Sigmoid colon (tissue), 7 donors: ENCODE results near the gene HIVEP3. TPM values are rescaled to one million over a fixed set of nuclear protein-coding genes. Genes with fewer than 3 reads are reported as not detected.

Experiments
- DNase-seq: peaks from one replicate; pipeline ENCODE4 v3.0.0-alpha.2; 2019
- H3K27ac ChIP-seq, 4 donors: fragments of 200-600 bp; sonication (generic); one replicate each; pipeline ENCODE4 v1.5.1; 2016 to 2019; ENCODE audit warnings: mild to moderate bottlenecking in 1 of 4
- H3K27me3 ChIP-seq, 3 donors: fragments of 200-600 bp; sonication (generic); one replicate each; pipeline ENCODE4 v1.5.1; 2019; ENCODE audit warnings: mild to moderate bottlenecking in 1 of 3
- H3K36me3 ChIP-seq, 4 donors: fragments of 200-600 bp; sonication (generic); one replicate each; pipeline ENCODE4 v1.5.1; 2016 to 2019
- H3K4me1 ChIP-seq, 4 donors: fragments of 200-600 bp; sonication (generic); one replicate each; pipeline ENCODE4 v1.5.1; 2017 to 2019
- H3K4me3 ChIP-seq, 4 donors: fragments of 200-600 bp; sonication (generic); one replicate each; pipeline ENCODE4 v1.5.1; 2017 to 2019; ENCODE audit warnings: mild to moderate bottlenecking in 2 of 4, moderate library complexity in 1 of 4
- H3K9me3 ChIP-seq, 4 donors: fragments of 200-600 bp in 3 of 4; sonication (generic) in 3 of 4; one replicate each; pipeline versions ENCODE4 v1.5.1 to v1.6.1; 2013 to 2019
- EP300 ChIP-seq, 4 donors: sonication (generic); formaldehyde crosslinking; IDR thresholded peaks; one replicate each; pipeline ENCODE4 v1.6.1; 2017; ENCODE audit warnings: antibody characterized with exemption in 4 of 4
- POLR2A ChIP-seq, 2 donors: fragments of 450-650 bp; IDR thresholded peaks; one replicate each; pipeline ENCODE4 v1.6.1; 2016; ENCODE audit warnings: antibody characterized with exemption in 2 of 2, mild to moderate bottlenecking in 2 of 2, moderate library complexity in 2 of 2
- POLR2AphosphoS5 ChIP-seq, 4 donors: sonication (generic); formaldehyde crosslinking; IDR thresholded peaks; one replicate each; pipeline ENCODE4 v1.6.1; 2017; ENCODE audit warnings: antibody characterized with exemption in 4 of 4
- WGBS, 2 donors: extraction: QIAGEN DNeasy Blood & Tissue Kit; methylation state at CpG; one replicate each; pipeline ENCODE4 v1.1.7; 2013; 5-methylcytosine and 5-hydroxymethylcytosine counted together
- intact Hi-C: fragments of 100-400 bp; cut with DNase I; formaldehyde crosslinking; loops from one replicate; pipeline ENCODE4 v1.15.1; 2023
- polyA plus RNA-seq, 3 donors: library from polyadenylated mRNA; stranded (reverse); fragments of 200-250 nt; gene quantifications; one replicate each; pipeline ENCODE4 v1.2.3, GENCODE V29; 2013
- total RNA-seq, 4 donors: library from RNA; depleted of rRNA; stranded (reverse); fragments of >200 nt; gene quantifications; one replicate each; pipeline ENCODE4 v1.1.0, GENCODE V29; 2016
- TF ChIP-seq, protein P1 (sequence below), 4 experiments: fragments of 450-650 bp in 3 of 4; fragments of 200-600 bp in 1 of 4; IDR thresholded peaks; one replicate each; pipeline ENCODE4 v1.5.1; 2016 to 2019; ENCODE audit warnings: antibody characterized with exemption in 4 of 4, mild to moderate bottlenecking in 3 of 4, moderate library complexity in 2 of 4
- donor health status: healthy with polysubstance abuse.
- donor health status: Bipolar disorder and iron deficiency.
- donor health status: healthy.

Gene HIVEP3
- total and polyA plus RNA-seq, 7 donors = 1.4 to 7.8 (median 3.2) TPM

DNA sequence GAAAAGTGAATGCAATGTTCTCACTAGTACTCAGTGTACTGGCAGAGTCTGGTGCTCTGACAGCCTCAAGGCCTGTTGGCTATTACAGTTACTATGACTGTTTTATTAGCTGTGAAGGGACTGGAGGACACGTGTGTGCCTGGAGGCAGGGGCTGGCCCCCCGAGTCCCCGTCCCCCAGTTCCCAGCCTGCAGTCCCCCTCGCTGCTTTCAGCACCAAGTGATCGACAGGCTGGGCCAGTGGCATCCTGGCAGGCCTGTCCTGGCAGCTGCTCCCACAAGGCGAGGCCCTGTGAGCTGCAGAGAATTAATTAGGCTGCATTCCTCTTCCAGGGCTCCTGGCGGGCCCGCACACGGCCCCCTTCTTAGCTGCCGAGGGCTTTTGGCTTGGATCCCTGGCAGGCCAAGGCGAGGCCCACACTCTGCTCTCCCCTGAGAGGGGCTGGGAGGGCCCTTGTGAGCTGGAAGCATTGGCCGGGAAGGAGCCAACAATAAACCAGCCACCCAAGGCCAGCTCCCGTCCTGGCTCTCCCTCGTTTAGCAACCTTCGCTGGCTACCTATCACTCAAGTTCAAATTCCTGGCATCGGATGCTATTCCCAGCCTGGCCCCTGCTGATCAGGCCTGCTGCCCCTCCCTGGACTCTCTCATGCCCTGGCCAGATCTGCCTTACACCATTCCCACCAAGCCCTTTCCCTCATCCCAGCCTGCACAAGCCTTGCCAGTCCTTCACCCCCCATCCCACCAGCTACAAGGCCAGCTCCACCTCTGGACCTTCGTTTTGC is 444.0 kb downstream of the HIVEP3 start:
- WGBS, 2 donors = 32 to 63% methylated on average over 17 of the region's 17 CpGs
- TF ChIP-seq POLR2A (IDR thresholded peaks at IDR 0.05) (no peak), POLR2AphosphoS5 (IDR thresholded peaks at IDR 0.05) (peak; percentile 86 to 96 (median 93)), EP300 (IDR thresholded peaks at IDR 0.05) (peak; percentile 69 to 97 (median 92))
- TF ChIP-seq, protein P1, sequence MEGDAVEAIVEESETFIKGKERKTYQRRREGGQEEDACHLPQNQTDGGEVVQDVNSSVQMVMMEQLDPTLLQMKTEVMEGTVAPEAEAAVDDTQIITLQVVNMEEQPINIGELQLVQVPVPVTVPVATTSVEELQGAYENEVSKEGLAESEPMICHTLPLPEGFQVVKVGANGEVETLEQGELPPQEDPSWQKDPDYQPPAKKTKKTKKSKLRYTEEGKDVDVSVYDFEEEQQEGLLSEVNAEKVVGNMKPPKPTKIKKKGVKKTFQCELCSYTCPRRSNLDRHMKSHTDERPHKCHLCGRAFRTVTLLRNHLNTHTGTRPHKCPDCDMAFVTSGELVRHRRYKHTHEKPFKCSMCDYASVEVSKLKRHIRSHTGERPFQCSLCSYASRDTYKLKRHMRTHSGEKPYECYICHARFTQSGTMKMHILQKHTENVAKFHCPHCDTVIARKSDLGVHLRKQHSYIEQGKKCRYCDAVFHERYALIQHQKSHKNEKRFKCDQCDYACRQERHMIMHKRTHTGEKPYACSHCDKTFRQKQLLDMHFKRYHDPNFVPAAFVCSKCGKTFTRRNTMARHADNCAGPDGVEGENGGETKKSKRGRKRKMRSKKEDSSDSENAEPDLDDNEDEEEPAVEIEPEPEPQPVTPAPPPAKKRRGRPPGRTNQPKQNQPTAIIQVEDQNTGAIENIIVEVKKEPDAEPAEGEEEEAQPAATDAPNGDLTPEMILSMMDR (IDR thresholded peaks at IDR 0.05) = no peak
- Histone ChIP-seq H3K4me3 (no peak overlapping the region), H3K9me3 (no peaks in the 10 kb centered on the region), H3K27ac (peak overlapping the region; percentile 82 to 93 (median 86)), H3K27me3 (no peaks in the 10 kb centered on the region), H3K36me3 (no peaks in the 10 kb centered on the region), H3K4me1 (peaks cover 0 to 47% (median 44%) of the 10 kb centered on the region in 4 donors)
- peak; percentile 89 for DNase-seq
- intact Hi-C loops = no loop called here

DNA sequence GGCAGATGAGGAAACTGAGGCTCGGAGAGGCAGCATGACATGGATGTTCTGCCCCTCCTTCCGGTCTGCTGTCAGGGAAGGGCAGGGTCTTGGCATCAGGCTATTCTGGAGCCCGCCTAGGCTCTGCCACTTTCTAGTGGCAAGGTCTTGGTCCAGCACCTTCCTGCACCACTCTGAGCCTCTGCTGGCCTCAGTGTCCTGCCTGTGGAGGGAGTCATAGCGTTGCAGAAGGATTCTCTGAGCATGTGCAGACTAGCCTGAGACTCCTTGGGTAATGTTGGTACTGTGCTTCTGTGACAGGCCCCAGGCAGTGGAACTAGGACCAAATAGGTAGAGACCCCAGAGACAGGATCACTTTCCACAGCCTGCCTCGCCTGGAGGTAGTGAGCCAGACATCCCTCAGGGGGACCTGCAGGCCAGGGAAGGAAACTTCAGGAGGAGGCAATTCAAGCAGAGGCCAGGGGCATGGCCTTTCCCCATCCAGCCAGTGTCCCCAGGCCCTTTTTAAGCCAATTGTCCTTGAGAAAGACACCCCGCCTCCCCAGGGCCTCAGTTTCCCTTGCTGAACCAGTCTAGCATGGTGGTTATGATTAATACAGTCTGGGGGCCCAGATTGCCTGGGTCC is 444.9 kb downstream of the HIVEP3 start:
- Histone ChIP-seq H3K9me3 (no peaks in the 10 kb centered on the region), H3K4me3 (no peak overlapping the region), H3K4me1 (peaks cover 0 to 40% (median 36%) of the 10 kb centered on the region in 4 donors), H3K36me3 (no peaks in the 10 kb centered on the region), H3K27me3 (no peaks in the 10 kb centered on the region), H3K27ac (peak overlapping the region; percentile 82 to 93 (median 86))
- 92 to 96% methylated on average over 6 of the region's 6 CpGs for WGBS, 2 donors
- intact Hi-C loops = no loop called here
- no peak for TF ChIP-seq EP300 (IDR thresholded peaks at IDR 0.05)
- TF ChIP-seq, protein P1 (IDR thresholded peaks at IDR 0.05) = no peak
- no peak for TF ChIP-seq POLR2AphosphoS5 (IDR thresholded peaks at IDR 0.05)
- no peak for TF ChIP-seq POLR2A (IDR thresholded peaks at IDR 0.05)
- no peak for DNase-seq

DNA sequence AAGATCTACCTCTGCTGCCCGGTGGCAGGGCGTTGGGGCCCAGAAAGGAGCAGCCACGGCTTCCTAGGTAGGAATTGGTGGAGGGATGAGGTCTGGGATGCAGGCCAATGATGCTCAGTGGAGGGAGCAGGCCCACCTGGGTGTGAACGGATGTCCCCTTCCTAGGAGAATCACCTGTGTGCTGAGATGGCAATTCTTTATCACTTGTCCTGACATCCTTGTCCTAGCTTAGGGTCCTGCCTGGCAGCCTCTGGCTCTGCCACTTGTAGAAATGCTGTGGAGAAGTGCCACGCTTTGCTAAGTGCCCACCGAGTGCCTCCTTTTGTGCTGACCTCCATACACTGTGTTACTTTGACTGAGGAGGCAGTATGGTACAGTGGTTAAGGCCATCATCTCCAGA is 447.1 kb downstream of the HIVEP3 start:
- H3K36me3 ChIP-seq = no peaks in the 10 kb centered on the region
- intact Hi-C loops = no loop called here
- no peaks in the 10 kb centered on the region for H3K9me3 ChIP-seq
- WGBS, 2 donors = 87 to 88% methylated on average over 6 of the region's 6 CpGs
- H3K4me1 ChIP-seq = peaks cover 0 to 32% (median 27%) of the 10 kb centered on the region in 4 donors
- no peaks in the 10 kb centered on the region for H3K27me3 ChIP-seq
- no peak overlapping the region for H3K4me3 ChIP-seq
- TF ChIP-seq, protein P1 (IDR thresholded peaks at IDR 0.05) = no peak
- TF ChIP-seq EP300 (IDR thresholded peaks at IDR 0.05) (no peak), POLR2A (IDR thresholded peaks at IDR 0.05) (no peak), POLR2AphosphoS5 (IDR thresholded peaks at IDR 0.05) (no peak)
- no peak for DNase-seq
- no peak overlapping the region for H3K27ac ChIP-seq

DNA sequence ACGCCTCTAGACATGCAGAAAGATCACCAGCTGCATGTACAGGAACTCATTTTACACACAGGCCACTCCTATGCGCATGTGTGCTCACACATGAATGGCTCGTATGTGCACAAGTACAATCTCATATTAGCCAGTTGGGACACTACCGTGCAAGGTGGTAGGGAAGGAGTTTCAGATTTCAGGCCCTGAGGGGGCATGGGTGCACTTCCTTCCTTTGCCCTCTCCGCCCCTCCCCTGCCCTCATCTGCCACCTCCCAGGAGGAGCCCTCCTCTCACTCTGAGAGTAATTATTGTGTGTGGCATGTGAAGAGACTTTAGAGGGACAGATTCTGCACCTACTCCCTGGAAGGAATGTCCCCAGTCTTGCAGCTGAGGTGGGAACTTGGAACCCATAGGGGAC is 449.0 kb downstream of the HIVEP3 start:
- H3K27ac ChIP-seq = no peak overlapping the region
- DNase-seq = no peak
- TF ChIP-seq EP300 (IDR thresholded peaks at IDR 0.05) (no peak), POLR2AphosphoS5 (IDR thresholded peaks at IDR 0.05) (no peak), POLR2A (IDR thresholded peaks at IDR 0.05) (no peak)
- TF ChIP-seq, protein P1 (IDR thresholded peaks at IDR 0.05) = no peak
- WGBS, 2 donors = 70 to 79% methylated on average over 5 of the region's 5 CpGs
- no peak overlapping the region for H3K4me3 ChIP-seq
- H3K27me3 ChIP-seq = no peaks in the 10 kb centered on the region
- intact Hi-C loops = no loop called here
- H3K36me3 ChIP-seq = no peaks in the 10 kb centered on the region
- no peaks in the 10 kb centered on the region for H3K9me3 ChIP-seq
- peaks cover 0 to 25% (median 14%) of the 10 kb centered on the region in 4 donors for H3K4me1 ChIP-seq
